Measurements from ENCODE around the gene NUMB. TPM values are rescaled to one million over a fixed set of nuclear protein-coding genes. Genes with fewer than 3 reads are reported as not detected.

The NUMB gene
- total and polyA plus RNA-seq, 9 donors = 32.9 to 78.2 (median 67.6) TPM

GRCh38 chr14:73344319-73344718, 114.0 kb downstream of the NUMB start:
- no peak for DNase-seq
- Histone ChIP-seq H3K27ac (no peak overlapping the region), H3K9me3 (no peaks in the 10 kb centered on the region), H3K27me3 (no peaks in the 10 kb centered on the region), H3K4me1 (ENCODE audit: insufficient read depth) (no peaks in the 10 kb centered on the region), H3K4me3 (no peak overlapping the region), H3K36me3 (no peaks in the 10 kb centered on the region)
- TF ChIP-seq CTCF (IDR thresholded peaks at IDR 0.05) = no peak
- TF ChIP-seq EP300 (IDR thresholded peaks at IDR 0.05) = no peak
- no peak for TF ChIP-seq POLR2A (IDR thresholded peaks at IDR 0.05)
- intact Hi-C loops (cut with DNase I) = no loop called here
- WGBS, 3 donors = 86 to 96% (median 95%) methylated on average over 1 of the region's 1 CpG

GRCh38 chr14:73342670-73343069, 115.7 kb downstream of the NUMB start:
- no peaks in the 10 kb centered on the region for H3K9me3 ChIP-seq

GRCh38 chr14:73339846-73340595, 118.3 kb downstream of the NUMB start:
- no peaks in the 10 kb centered on the region for H3K4me1 ChIP-seq (ENCODE audit: insufficient read depth)
- intact Hi-C loops (cut with DNase I) = no loop called here
- no peaks in the 10 kb centered on the region for H3K27me3 ChIP-seq
- no peak overlapping the region for H3K4me3 ChIP-seq
- DNase-seq = no peak
- no peaks in the 10 kb centered on the region for H3K36me3 ChIP-seq
- no peaks in the 10 kb centered on the region for H3K9me3 ChIP-seq
- no peak for TF ChIP-seq EP300 (IDR thresholded peaks at IDR 0.05)
- TF ChIP-seq POLR2A (IDR thresholded peaks at IDR 0.05) = no peak
- TF ChIP-seq CTCF (IDR thresholded peaks at IDR 0.05) = no peak
- WGBS, 3 donors = 88 to 94% (median 88%) methylated on average over 6 of the region's 6 CpGs
- H3K27ac ChIP-seq = no peak overlapping the region

More at GRCh38 chr14:73342670-73343069, 115.7 kb downstream of the NUMB start:
- H3K4me1 ChIP-seq (ENCODE audit: insufficient read depth) = no peaks in the 10 kb centered on the region
- 75 to 82% (median 77%) methylated on average over 5 of the region's 5 CpGs for WGBS, 3 donors
- DNase-seq = no peak
- no peaks in the 10 kb centered on the region for H3K36me3 ChIP-seq
- no peak overlapping the region for H3K4me3 ChIP-seq
- H3K27ac ChIP-seq = no peak overlapping the region
- no peaks in the 10 kb centered on the region for H3K27me3 ChIP-seq
- TF ChIP-seq EP300 (IDR thresholded peaks at IDR 0.05) (no peak), CTCF (IDR thresholded peaks at IDR 0.05) (no peak), POLR2A (IDR thresholded peaks at IDR 0.05) (no peak)
- intact Hi-C loops (cut with DNase I) = no loop called here

- intact Hi-C loops (cut with DNase I) = no loop called here
- no peak for TF ChIP-seq CTCF (IDR thresholded peaks at IDR 0.05)
- TF ChIP-seq POLR2A (IDR thresholded peaks at IDR 0.05) = no peak
- TF ChIP-seq EP300 (IDR thresholded peaks at IDR 0.05) = no peak
- H3K4me3 ChIP-seq = no peak overlapping the region
Observed at GRCh38 chr14:73339206-73339605, 119.1 kb downstream of the NUMB start.

More at GRCh38 chr14:73339206-73339605, 119.1 kb downstream of the NUMB start:
- H3K27me3 ChIP-seq = no peaks in the 10 kb centered on the region
- H3K36me3 ChIP-seq = no peaks in the 10 kb centered on the region
- no peaks in the 10 kb centered on the region for H3K9me3 ChIP-seq
- H3K4me1 ChIP-seq (ENCODE audit: insufficient read depth) = no peaks in the 10 kb centered on the region
- DNase-seq = no peak
- H3K27ac ChIP-seq = no peak overlapping the region
